K562 (cell line): ENCODE results near the gene ACAT2. TPM values are rescaled to one million over a fixed set of nuclear protein-coding genes. Genes with fewer than 3 reads are reported as not detected.

ENCODE experiments used
- BHLHE40 ChIP-seq: IDR thresholded peaks from 2 replicates; pipeline ENCODE4 v1.6.1; 2011; ENCODE audit warnings: low read length, improper control_type of control experiment
- CBX5 ChIP-seq: IDR thresholded peaks from 2 replicates; pipeline ENCODE4 v1.6.1; 2014; ENCODE audit warnings: low read depth, borderline replicate concordance
- CEBPG ChIP-seq, 3 experiments: fragments of 200-800 bp in 1 of 3; sonication (Bioruptor generic) in 1 of 3; sonication (generic) in 1 of 3; formaldehyde crosslinking in 1 of 3; IDR thresholded peaks in 2 of 3; conservative IDR thresholded peaks in 1 of 3; 2 replicates each; pipeline versions ENCODE4 v1.6.1 to v1.8.0; 2016 to 2022; ENCODE audit warnings: missing compliant biosample characterization in 2 of 3, missing genetic modification characterization in 2 of 3, mild to moderate bottlenecking in 1 of 3, missing genetic modification reagents in 1 of 3
- EP300 ChIP-seq: IDR thresholded peaks from 2 replicates; pipeline ENCODE4 v1.6.1; 2012; ENCODE audit warnings: low read length, improper control_type of control experiment
- FOS ChIP-seq: IDR thresholded peaks from 3 replicates; pipeline ENCODE4 v1.6.1; 2011; ENCODE audit not compliant: insufficient read length; ENCODE audit errors: extremely low read depth
- FOXM1 ChIP-seq, 2 experiments: fragments of 450-650 bp in 1 of 2; sonication (generic) in 1 of 2; formaldehyde crosslinking in 1 of 2; IDR thresholded peaks; 2 replicates each; pipeline versions ENCODE4 v1.6.1 to v1.9.0; 2017 to 2022; ENCODE audit warnings: low read depth in 2 of 2, mild to moderate bottlenecking in 2 of 2, missing genetic modification reagents in 1 of 2, moderate library complexity in 1 of 2
- HNRNPL ChIP-seq: fragments of 200-400 bp; formaldehyde crosslinking; IDR thresholded peaks from 2 replicates; pipeline ENCODE4 v1.6.1; 2017; ENCODE audit warnings: low read depth, mild to moderate bottlenecking, low read length
- NEUROD1 ChIP-seq: fragments of 150-350 bp; IDR thresholded peaks from 2 replicates; pipeline ENCODE4 v1.6.1; 2014; ENCODE audit warnings: borderline replicate concordance, low read length, low read depth; ENCODE audit not compliant: partially characterized antibody
- NFATC3 ChIP-seq: fragments of 450-650 bp; IDR thresholded peaks from 2 replicates; pipeline ENCODE4 v1.6.1; 2017; ENCODE audit warnings: mild to moderate bottlenecking
- NFE2 ChIP-seq: IDR thresholded peaks from 2 replicates; pipeline ENCODE4 v1.6.1; 2014; ENCODE audit warnings: antibody characterized with exemption, low read depth
- POLR2AphosphoS2 ChIP-seq: IDR thresholded peaks from 2 replicates; pipeline ENCODE4 v1.6.1; 2012; ENCODE audit warnings: low read length, improper control_type of control experiment
- POLR2G ChIP-seq: fragments of 200-400 bp; formaldehyde crosslinking; IDR thresholded peaks from 2 replicates; pipeline ENCODE4 v1.6.1; 2017; ENCODE audit warnings: low read depth, mild to moderate bottlenecking, antibody characterized with exemption, low read length, moderate library complexity
- POLR3G ChIP-seq: IDR thresholded peaks from 2 replicates; pipeline ENCODE4 v1.6.1; 2011; ENCODE audit not compliant: insufficient read length, insufficient replicate concordance; ENCODE audit errors: extremely low read depth
- RNF2 ChIP-seq: sonication (generic); IDR thresholded peaks from 2 replicates; pipeline ENCODE4 v1.6.1; 2016
- SIRT6 ChIP-seq: IDR thresholded peaks from one replicate; pipeline ENCODE4 v1.6.1; 2012; ENCODE audit warnings: low read depth, mild to moderate bottlenecking, control low read depth, inconsistent platforms, low read length, moderate library complexity
- SMARCB1 ChIP-seq: IDR thresholded peaks from 2 replicates; pipeline ENCODE4 v1.6.1; 2011; ENCODE audit warnings: improper control_type of control experiment, low read depth; ENCODE audit not compliant: insufficient read length
- STAT5A ChIP-seq: IDR thresholded peaks from 2 replicates; pipeline ENCODE4 v1.6.1; 2012; ENCODE audit warnings: low read length, inconsistent platforms, borderline replicate concordance
- TSC22D4 ChIP-seq: fragments of 450-650 bp; IDR thresholded peaks from 2 replicates; pipeline ENCODE4 v1.6.1; 2016; ENCODE audit warnings: missing genetic modification characterization, missing biosample characterization, control low read depth
- ZNF445 ChIP-seq: fragments of 250-450 bp; sonication (Bioruptor Pico); IDR thresholded peaks from 2 replicates; pipeline ENCODE4 v1.4.0; 2020; ENCODE audit warnings: low read depth, mild to moderate bottlenecking, moderate library complexity
- ZNF551 ChIP-seq: fragments of 250-450 bp; sonication (Bioruptor Pico); IDR thresholded peaks from 2 replicates; pipeline ENCODE4 v1.5.0; 2021; ENCODE audit warnings: mild to moderate bottlenecking, moderate library complexity
- polyA plus RNA-seq, 8 experiments: library from polyadenylated mRNA; depleted of rRNA in 4 of 8; stranded (reverse) in 5 of 8; unstranded in 3 of 8; fragments of >200 nt; fragmentation: Nextera tagmentation in 2 of 8; fragmentation: Illumina TruSeq in 1 of 8; extraction: Ambion mirVana in 2 of 8; extraction: Trizol in 1 of 8; gene quantifications; 2 replicates each; pipeline versions ENCODE4 v1.2.1 to v1.2.3, GENCODE V29; 2011 to 2014; ENCODE audit warnings: inconsistent platforms in 1 of 8, missing spikeins in 1 of 8
- total RNA-seq, 7 experiments: library from RNA; depleted of rRNA in 6 of 7; stranded (reverse); fragments of >200 nt in 6 of 7; fragmentation: Illumina TruSeq in 2 of 7; extraction: Trizol in 2 of 7; gene quantifications; 2 replicates each; pipeline versions ENCODE4 v1.2.1 to v1.2.3, GENCODE V29; 2011 to 2021; ENCODE audit warnings: low replicate concordance in 1 of 7
- TF ChIP-seq, protein P1 (sequence below): sonication (generic); formaldehyde crosslinking; IDR thresholded peaks from 2 replicates; pipeline ENCODE4 v1.8.1; 2022; ENCODE audit warnings: missing genetic modification reagents
- TF ChIP-seq, protein P2 (sequence below): fragments of 200-800 bp; sonication (Bioruptor generic); IDR thresholded peaks from 2 replicates; pipeline ENCODE4 v1.6.1; 2017; ENCODE audit warnings: missing genetic modification characterization, missing compliant biosample characterization
- TF ChIP-seq, protein P3 (sequence below): fragments of 250-450 bp; sonication (Bioruptor Pico); IDR thresholded peaks from 2 replicates; pipeline ENCODE4 v1.5.0; 2021; ENCODE audit warnings: mild to moderate bottlenecking, borderline replicate concordance

Gene ACAT2
- total and polyA plus RNA-seq, 9 of the 15 experiments (the other 6 are each of a cell fraction or from before 2014, with no cell fraction given), result 63.0 to 309 (median 144) TPM

DNA sequence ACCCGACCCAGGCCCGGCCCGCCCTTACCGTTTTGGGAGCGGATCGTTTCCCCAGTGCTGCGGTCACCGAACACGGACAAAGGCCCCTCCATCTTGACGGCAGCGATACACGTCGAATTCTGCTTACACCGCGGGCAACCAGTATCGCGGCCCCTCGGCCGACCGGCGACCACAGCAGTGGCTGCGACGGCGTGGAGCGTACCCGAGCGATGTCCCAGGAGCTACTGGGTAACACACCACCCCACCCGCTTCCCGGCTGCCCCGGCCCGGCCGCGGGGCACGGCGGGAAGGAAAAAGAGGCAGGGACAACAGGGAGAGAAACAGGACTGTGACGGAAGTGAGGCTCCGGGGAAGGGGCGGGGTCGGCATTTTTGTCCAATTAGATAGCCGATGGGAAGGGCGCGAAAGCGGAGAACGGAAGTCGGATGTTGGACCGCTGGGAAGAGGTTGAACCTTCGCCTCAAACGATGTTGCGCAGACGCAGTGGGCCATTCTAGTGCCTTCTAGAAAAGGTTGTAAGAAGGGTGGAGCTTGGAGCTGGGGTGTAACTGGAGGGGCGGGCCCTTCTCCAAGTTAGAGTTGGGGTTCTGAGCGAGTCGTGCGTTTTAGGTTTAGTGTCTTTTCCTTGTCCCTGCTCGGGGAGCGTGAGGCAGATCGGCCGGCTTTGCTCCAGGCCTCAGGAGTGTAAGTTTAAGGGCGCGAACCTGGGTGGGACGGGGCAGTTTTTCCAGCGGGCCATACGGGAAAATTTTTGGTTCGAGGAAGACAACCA is 27.7 kb downstream of the ACAT2 start, which contains the start of gene TCP1 (continued):
- TF ChIP-seq POLR3G (no peak), CEBPG (CRISPR knock-in tag; IDR thresholded peaks at IDR 0.05) (no peak; the same call in 1 of the 2 replicates), CEBPG (tag; conservative IDR thresholded peaks at IDR 0.05 in 1 of 2, IDR thresholded peaks at IDR 0.05 in 1 of 2) (no peak), CBX5 (no peak), BHLHE40 (peak; percentile 63), STAT5A (peak; percentile 49; the same call in 1 of the 2 replicates), HNRNPL (no peak), POLR2G (peak; percentile 99), ZNF445 (CRISPR knock-in tag) (0 out of 2 replicates have a peak, but pooled peaks have one; percentile 82), SIRT6 (no peak), RNF2 (peak; percentile 47; the same call in 1 of the 2 replicates), NFATC3 (no peak), POLR2AphosphoS2 (no peak; the same call in 1 of the 2 replicates), SMARCB1 (no peak), FOXM1 (IDR thresholded peaks at IDR 0.05; ENCODE audit: low read depth) (peak; percentile 27; the same call in 1 of the 2 replicates), FOXM1 (CRISPR knock-in tag; IDR thresholded peaks at IDR 0.05; ENCODE audit: low read depth) (0 out of 2 replicates have a peak, but pooled peaks have one; percentile 59), NEUROD1 (peak; percentile 64), ZNF551 (no peak), EP300 (peak; percentile 73), FOS (peak; percentile 48), NFE2 (no peak), TSC22D4 (tag) (no peak)
- TF ChIP-seq, protein P1, sequence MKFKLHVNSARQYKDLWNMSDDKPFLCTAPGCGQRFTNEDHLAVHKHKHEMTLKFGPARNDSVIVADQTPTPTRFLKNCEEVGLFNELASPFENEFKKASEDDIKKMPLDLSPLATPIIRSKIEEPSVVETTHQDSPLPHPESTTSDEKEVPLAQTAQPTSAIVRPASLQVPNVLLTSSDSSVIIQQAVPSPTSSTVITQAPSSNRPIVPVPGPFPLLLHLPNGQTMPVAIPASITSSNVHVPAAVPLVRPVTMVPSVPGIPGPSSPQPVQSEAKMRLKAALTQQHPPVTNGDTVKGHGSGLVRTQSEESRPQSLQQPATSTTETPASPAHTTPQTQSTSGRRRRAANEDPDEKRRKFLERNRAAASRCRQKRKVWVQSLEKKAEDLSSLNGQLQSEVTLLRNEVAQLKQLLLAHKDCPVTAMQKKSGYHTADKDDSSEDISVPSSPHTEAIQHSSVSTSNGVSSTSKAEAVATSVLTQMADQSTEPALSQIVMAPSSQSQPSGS, result no peak
- TF ChIP-seq, protein P2, sequence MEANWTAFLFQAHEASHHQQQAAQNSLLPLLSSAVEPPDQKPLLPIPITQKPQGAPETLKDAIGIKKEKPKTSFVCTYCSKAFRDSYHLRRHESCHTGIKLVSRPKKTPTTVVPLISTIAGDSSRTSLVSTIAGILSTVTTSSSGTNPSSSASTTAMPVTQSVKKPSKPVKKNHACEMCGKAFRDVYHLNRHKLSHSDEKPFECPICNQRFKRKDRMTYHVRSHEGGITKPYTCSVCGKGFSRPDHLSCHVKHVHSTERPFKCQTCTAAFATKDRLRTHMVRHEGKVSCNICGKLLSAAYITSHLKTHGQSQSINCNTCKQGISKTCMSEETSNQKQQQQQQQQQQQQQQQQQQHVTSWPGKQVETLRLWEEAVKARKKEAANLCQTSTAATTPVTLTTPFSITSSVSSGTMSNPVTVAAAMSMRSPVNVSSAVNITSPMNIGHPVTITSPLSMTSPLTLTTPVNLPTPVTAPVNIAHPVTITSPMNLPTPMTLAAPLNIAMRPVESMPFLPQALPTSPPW (CRISPR knock-in tag), result peak; percentile 95
- TF ChIP-seq, protein P3, sequence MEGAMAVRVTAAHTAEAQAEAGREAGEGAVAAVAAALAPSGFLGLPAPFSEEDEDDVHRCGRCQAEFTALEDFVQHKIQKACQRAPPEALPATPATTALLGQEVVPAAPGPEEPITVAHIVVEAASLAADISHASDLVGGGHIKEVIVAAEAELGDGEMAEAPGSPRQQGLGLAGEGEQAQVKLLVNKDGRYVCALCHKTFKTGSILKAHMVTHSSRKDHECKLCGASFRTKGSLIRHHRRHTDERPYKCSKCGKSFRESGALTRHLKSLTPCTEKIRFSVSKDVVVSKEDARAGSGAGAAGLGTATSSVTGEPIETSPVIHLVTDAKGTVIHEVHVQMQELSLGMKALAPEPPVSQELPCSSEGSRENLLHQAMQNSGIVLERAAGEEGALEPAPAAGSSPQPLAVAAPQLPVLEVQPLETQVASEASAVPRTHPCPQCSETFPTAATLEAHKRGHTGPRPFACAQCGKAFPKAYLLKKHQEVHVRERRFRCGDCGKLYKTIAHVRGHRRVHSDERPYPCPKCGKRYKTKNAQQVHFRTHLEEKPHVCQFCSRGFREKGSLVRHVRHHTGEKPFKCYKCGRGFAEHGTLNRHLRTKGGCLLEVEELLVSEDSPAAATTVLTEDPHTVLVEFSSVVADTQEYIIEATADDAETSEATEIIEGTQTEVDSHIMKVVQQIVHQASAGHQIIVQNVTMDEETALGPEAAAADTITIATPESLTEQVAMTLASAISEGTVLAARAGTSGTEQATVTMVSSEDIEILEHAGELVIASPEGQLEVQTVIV (CRISPR knock-in tag), result no peak
